Motor neuron (in vitro differentiated cells): ENCODE measurements around the gene RTCA. TPM values are rescaled to one million over a fixed set of nuclear protein-coding genes. Genes with fewer than 3 reads are reported as not detected.
A peak's percentile ranks its signal among the peaks of the same experiment; 100 is the strongest.
"Not testable (repeated sequence)": the region's sequence is repeated elsewhere in the genome, so short reads cannot be mapped to it uniquely, and the experiment has no call there.

Experiments used
- ATAC-seq, 8 experiments: fragments of 200-7000 bp; cut with Tn5 transposase; replicated peaks in 6 of 8; 2 replicates each; pipeline ENCODE4 v1.8.0; 2021; ENCODE audit warnings: mild to moderate bottlenecking in 8 of 8, moderate library complexity in 8 of 8
- H3K27ac ChIP-seq, 2 donors: fragments of 250-450 bp; sonication (Bioruptor Pico); 2 replicates each; pipeline ENCODE4 v1.9.0; 2021; ENCODE audit warnings: antibody characterized with exemption in 2 of 2, mild to moderate bottlenecking in 2 of 2, moderate library complexity in 1 of 2
- H3K4me1 ChIP-seq, 2 donors: fragments of 250-450 bp; sonication (Bioruptor Pico); replicated peaks in 1 of 2; 2 replicates each; pipeline ENCODE4 v1.6.1; 2021; ENCODE audit warnings: antibody characterized with exemption in 2 of 2, mild to moderate bottlenecking in 2 of 2, moderate library complexity in 1 of 2
- H3K4me3 ChIP-seq, 5 donors: fragments of 250-450 bp; sonication (Bioruptor Pico); 2 replicates each; pipeline ENCODE4 v1.9.0; 2021; ENCODE audit warnings: antibody characterized with exemption in 5 of 5, mild to moderate bottlenecking in 5 of 5, moderate library complexity in 4 of 5
- WGBS, 10 experiments: fragments of 450-650 bp; shearing (Covaris generic); methylation state at CpG; one replicate each; pipeline ENCODE4 v1.0.0; 2022; 5-methylcytosine and 5-hydroxymethylcytosine counted together
- in situ Hi-C, 9 experiments: fragments of 400-800 bp; cut with MboI; loops; one replicate each; pipeline ENCODE4 v1.15.0; 2021; ENCODE audit warnings: low sequenced_read_pairs in 9 of 9, low pct_unique_long_range_greater_than_20kb in 2 of 9; ENCODE audit not compliant: unreplicated experiment in 9 of 9
- total RNA-seq, 8 experiments: library from RNA; unstranded; fragments of 300-600 nt; gene quantifications; 2 replicates each; pipeline versions ENCODE4 v1.2.3 to v1.2.4, GENCODE V29; 2022

Gene RTCA
- total RNA-seq, 8 experiments from 2014 or later = 24.9 to 58.6 (median 41.7) TPM

GRCh38 chr1:100321506-100321905, 55.5 kb downstream of the RTCA start:
- Histone ChIP-seq H3K27ac (no peak overlapping the region), H3K4me1 (peaks cover 5 to 6% of the 10 kb centered on the region in 2 donors), H3K4me3 (no peak overlapping the region)
- in situ Hi-C loops = no loop called here
- ATAC-seq = no peak
- 40 to 90% (median 84%) methylated on average over 1 to 8 of the region's 8 CpGs; no CpG with 5 or more reads in 4 of the 10 experiments for WGBS, 10 experiments

GRCh38 chr1:100322436-100323211, 56.6 kb downstream of the RTCA start:
- WGBS, 10 experiments = 20 to 100% (median 57%) methylated on average over 1 of the region's 1 CpG; no CpG with 5 or more reads in 4 of the 10 experiments
- in situ Hi-C loops = no loop called here
- Histone ChIP-seq H3K27ac (no peak overlapping the region), H3K4me3 (no peak overlapping the region), H3K4me1 (peaks cover 5 to 6% of the 10 kb centered on the region in 2 donors)
- peak in 1 of 8 experiments; percentile 29 for ATAC-seq

GRCh38 chr1:100323419-100324106, 57.5 kb downstream of the RTCA start:
- Histone ChIP-seq H3K4me1 (peaks cover 5 to 6% of the 10 kb centered on the region in 2 donors), H3K4me3 (no peak overlapping the region), H3K27ac (no peak overlapping the region)
- ATAC-seq = no peak
- WGBS, 10 experiments = 77 to 94% (median 86%) methylated on average over 1 to 6 of the region's 6 CpGs; no CpG with 5 or more reads in 2 of the 10 experiments
- in situ Hi-C loops = no loop called here

GRCh38 chr1:100325415-100326324, 59.7 kb downstream of the RTCA start:
- WGBS, 10 experiments = 29 to 100% (median 58%) methylated on average over 1 to 7 of the region's 7 CpGs
- no peak for ATAC-seq
- Histone ChIP-seq H3K4me3 (no peak overlapping the region), H3K27ac (no peak overlapping the region), H3K4me1 (peaks cover 5 to 6% of the 10 kb centered on the region in 2 donors)
- in situ Hi-C loops = no loop called here

DNA sequence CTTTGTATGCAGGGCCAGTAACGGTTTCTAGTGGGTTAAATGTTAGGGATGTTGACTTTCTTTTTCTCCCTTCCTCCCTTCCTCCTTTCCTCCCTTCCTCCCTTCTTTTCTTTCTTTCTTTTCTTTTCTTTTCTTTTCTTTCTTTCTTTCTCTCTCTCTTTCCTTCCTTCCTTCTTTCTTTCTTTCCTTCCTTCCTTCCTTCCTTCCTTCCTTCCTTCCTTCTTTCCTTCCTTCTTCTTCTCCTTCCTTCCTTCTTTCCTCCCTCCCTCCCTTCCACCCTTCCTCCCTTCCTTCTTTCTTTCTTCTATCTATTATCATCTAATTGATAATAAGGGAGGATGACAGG, 60.3 kb downstream of the RTCA start:
- H3K4me3 ChIP-seq, H3K4me1 ChIP-seq, ATAC-seq, in situ Hi-C loops, H3K27ac ChIP-seq: not testable (repeated sequence)
- 47 to 100% (median 83%) methylated on average over 1 of the region's 1 CpG; no CpG with 5 or more reads in 3 of the 10 experiments for WGBS, 10 experiments

DNA sequence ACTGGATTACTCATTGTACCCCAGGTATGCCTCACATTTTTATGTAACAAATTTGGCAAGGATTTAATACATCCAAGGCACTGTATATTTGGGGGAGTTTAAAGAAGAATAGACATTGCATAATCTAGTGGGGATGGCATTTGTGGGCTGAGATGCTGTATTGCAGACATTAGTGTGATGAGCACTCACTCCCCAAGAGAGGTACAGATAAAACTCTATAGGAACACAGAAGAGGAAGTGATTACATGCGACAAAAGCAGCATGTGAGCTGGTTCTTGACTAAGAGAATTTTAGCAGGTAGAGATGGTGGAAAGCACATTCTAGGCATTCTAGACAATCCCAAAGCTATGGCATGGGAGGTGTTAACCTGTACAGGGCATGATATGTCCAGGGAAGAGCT, 62.1 kb downstream of the RTCA start:
- Histone ChIP-seq H3K27ac (no peak overlapping the region), H3K4me1 (no peaks in the 10 kb centered on the region), H3K4me3 (no peak overlapping the region)
- 33 to 100% (median 88%) methylated on average over 1 of the region's 1 CpG; no CpG with 5 or more reads in 2 of the 10 experiments for WGBS, 10 experiments
- ATAC-seq = no peak
- in situ Hi-C loops = no loop called here

DNA sequence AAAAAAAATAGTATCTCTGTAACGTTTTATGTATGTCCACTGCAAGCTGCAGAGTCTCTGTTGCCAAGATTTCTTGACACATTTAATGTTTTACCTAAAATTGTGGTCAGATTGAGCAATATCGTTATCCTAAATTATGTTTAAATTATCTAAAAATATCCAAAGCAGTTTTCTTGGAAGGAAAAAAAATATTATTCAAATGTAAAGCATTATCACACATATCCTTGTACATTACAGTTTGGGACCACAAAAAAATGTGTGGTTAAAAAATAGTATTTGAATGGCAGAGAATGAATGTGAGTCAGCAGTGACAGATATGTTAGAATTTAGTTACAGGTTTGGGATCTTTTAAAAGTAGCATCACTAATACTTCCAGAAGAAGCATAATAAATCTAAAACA, 65.1 kb downstream of the RTCA start:
- ATAC-seq, H3K27ac ChIP-seq, H3K4me1 ChIP-seq, H3K4me3 ChIP-seq, in situ Hi-C loops: not testable (repeated sequence)
- WGBS, 10 experiments = 0 to 82% (median 42%) methylated on average over 2 of the region's 2 CpGs; no CpG with 5 or more reads in 2 of the 10 experiments

DNA sequence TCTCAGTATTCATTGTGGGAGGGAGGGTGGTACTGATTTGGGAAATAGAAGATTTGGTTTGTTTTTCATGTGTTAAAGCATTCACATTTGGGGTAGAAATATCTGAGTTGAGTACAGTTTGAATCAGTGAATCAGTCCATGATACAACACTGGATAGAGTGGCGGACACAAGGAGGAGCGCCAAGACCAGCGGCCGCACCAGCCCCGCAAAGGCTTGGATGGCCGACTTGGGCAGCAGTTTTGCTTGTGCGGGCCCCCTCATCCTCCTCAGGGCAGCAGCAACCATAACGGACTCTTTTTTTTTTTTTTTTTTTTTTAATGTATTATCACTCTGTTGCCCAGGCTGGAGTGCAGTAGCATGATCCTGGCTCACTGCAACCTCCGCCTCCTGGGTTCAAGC, 66.3 kb downstream of the RTCA start:
- Histone ChIP-seq H3K27ac (no peak overlapping the region), H3K4me3 (no peak overlapping the region), H3K4me1 (no peaks in the 10 kb centered on the region)
- 24 to 100% (median 82%) methylated on average over 1 to 9 of the region's 9 CpGs; no CpG with 5 or more reads in 2 of the 10 experiments for WGBS, 10 experiments
- in situ Hi-C loops = no loop called here
- ATAC-seq = no peak

GRCh38 chr1:100335436-100335835, 69.4 kb downstream of the RTCA start:
- WGBS, 10 experiments = 0 to 100% (median 25%) methylated on average over 1 of the region's 1 CpG; no CpG with 5 or more reads in 4 of the 10 experiments
- Histone ChIP-seq H3K4me3 (no peak overlapping the region), H3K4me1 (no peaks in the 10 kb centered on the region), H3K27ac (no peak overlapping the region)
- ATAC-seq = no peak
- in situ Hi-C loops = no loop called here

GRCh38 chr1:100337878-100338277, 71.9 kb downstream of the RTCA start:
- ATAC-seq, H3K4me1 ChIP-seq, H3K4me3 ChIP-seq, in situ Hi-C loops, H3K27ac ChIP-seq: not testable (repeated sequence)
- 86 to 100% (median 96%) methylated on average over 1 to 5 of the region's 5 CpGs; no CpG with 5 or more reads in 3 of the 10 experiments for WGBS, 10 experiments

GRCh38 chr1:100339735-100340134, 73.7 kb downstream of the RTCA start:
- ATAC-seq, H3K4me1 ChIP-seq, in situ Hi-C loops, H3K27ac ChIP-seq, H3K4me3 ChIP-seq: not testable (repeated sequence)
- WGBS, 10 experiments = 55 to 100% (median 81%) methylated on average over 1 to 4 of the region's 6 CpGs; no CpG with 5 or more reads in 3 of the 10 experiments

- ATAC-seq = no peak
- Histone ChIP-seq H3K4me1 (no peaks in the 10 kb centered on the region), H3K4me3 (no peak overlapping the region), H3K27ac (no peak overlapping the region)
- 38 to 100% (median 100%) methylated on average over 1 of the region's 1 CpG; no CpG with 5 or more reads in 2 of the 10 experiments for WGBS, 10 experiments
- in situ Hi-C loops = no loop called here
These were observed 74.5 kb downstream of the RTCA start for GRCh38 chr1:100340494-100340893.
